Measurements from ENCODE around the gene GARS1.
"Not testable (repeated sequence)": the region's sequence is repeated elsewhere in the genome, so short reads cannot be mapped to it uniquely, and the experiment has no call there.

The GARS1 gene

GRCh38 chr7:30594540-30595435 lies at the start of gene GARS1:
Gene GARS1, plus strand, starts transcription at chr7:30594878. Its CDS starts 44 bp downstream, at chr7:30594922.
- peak in 57 of 58 donors; percentile 51 to 89 (median 77) for DNase-seq

- DNase-seq = no peak
Measured at GRCh38 chr7:30545791-30546555, 48.7 kb upstream of the GARS1 start.

GRCh38 chr7:30546596-30546995 lies 48.1 kb upstream of the GARS1 start:
- no peak for DNase-seq

- DNase-seq = peak in 52 of 58 donors; percentile 12 to 88 (median 53)
Measured at GRCh38 chr7:30548845-30549244, 45.8 kb upstream of the GARS1 start.

GRCh38 chr7:30549931-30550493 lies 44.7 kb upstream of the GARS1 start:
- DNase-seq = no peak

- DNase-seq = no peak
Measured at GRCh38 chr7:30552330-30552729, 42.3 kb upstream of the GARS1 start.

- DNase-seq = no peak
Measured at GRCh38 chr7:30553141-30553540, 41.5 kb upstream of the GARS1 start.

- no peak for DNase-seq
Measured at GRCh38 chr7:30553546-30553945, 41.1 kb upstream of the GARS1 start.

- DNase-seq = no peak
Measured at GRCh38 chr7:30555525-30555924, 39.2 kb upstream of the GARS1 start.

- peak in 39 of 58 donors; percentile 11 to 83 (median 51) for DNase-seq
Measured at GRCh38 chr7:30556840-30557239, 37.8 kb upstream of the GARS1 start.

- DNase-seq = no peak
Measured at GRCh38 chr7:30557245-30557644, 37.4 kb upstream of the GARS1 start.

- peak in 1 of 58 donors; percentile 57 for DNase-seq
Measured at GRCh38 chr7:30559611-30560010, 35.1 kb upstream of the GARS1 start.

- DNase-seq = no peak
Measured at GRCh38 chr7:30561389-30561788, 33.3 kb upstream of the GARS1 start.

- peak in 1 of 58 donors; percentile 18 for DNase-seq
Measured at GRCh38 chr7:30562498-30562897, 32.2 kb upstream of the GARS1 start.

- no peak for DNase-seq
Measured at GRCh38 chr7:30562909-30563308, 31.8 kb upstream of the GARS1 start.

- no peak for DNase-seq
Measured at GRCh38 chr7:30563326-30563942, 31.2 kb upstream of the GARS1 start.

GRCh38 chr7:30564243-30564892 lies 30.3 kb upstream of the GARS1 start:
- peak; percentile 5 to 90 (median 77) for DNase-seq

- DNase-seq = no peak
Measured at GRCh38 chr7:30566596-30566995, 28.1 kb upstream of the GARS1 start.

GRCh38 chr7:30567081-30567480 lies 27.6 kb upstream of the GARS1 start:
- DNase-seq = no peak

GRCh38 chr7:30570238-30570637 lies 24.4 kb upstream of the GARS1 start:
- not testable (repeated sequence) for DNase-seq

Data from anterior cingulate cortex (tissue), 58 donors.